GM10266 (cell line): ENCODE data around the gene KRT39.

Experiments used
- DNase-seq: peaks from one replicate; pipeline ENCODE4 v3.0.0; 2012; ENCODE audit errors: extremely low spot score
- TF ChIP-seq, protein P1 (sequence below): IDR thresholded peaks from 2 replicates; pipeline ENCODE4 v1.5.1; 2012; ENCODE audit warnings: mild to moderate bottlenecking, low read depth; ENCODE audit not compliant: control insufficient read depth, insufficient read depth; ENCODE audit errors: missing control alignments

KRT39 gene

DNA sequence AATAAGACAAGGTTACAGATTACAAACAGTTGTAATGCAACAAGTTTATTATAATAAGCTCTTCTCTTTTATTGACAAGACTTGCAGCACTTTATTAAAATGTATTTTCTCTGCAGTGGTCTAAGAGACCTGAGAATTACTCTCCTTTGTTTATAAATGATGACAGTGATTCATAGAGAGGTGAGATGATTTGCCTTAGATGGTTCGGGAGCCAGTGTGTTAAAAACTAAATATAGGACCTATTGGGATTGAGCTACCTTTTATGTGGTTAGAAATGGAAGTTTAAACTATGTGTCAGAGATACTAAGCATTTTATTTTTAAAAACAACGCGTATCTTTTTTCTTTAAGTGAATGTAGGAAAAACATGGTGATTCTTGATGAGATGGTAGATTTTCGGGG is 30.1 kb upstream of the KRT39 start:
- no peak for DNase-seq
- TF ChIP-seq, protein P1, sequence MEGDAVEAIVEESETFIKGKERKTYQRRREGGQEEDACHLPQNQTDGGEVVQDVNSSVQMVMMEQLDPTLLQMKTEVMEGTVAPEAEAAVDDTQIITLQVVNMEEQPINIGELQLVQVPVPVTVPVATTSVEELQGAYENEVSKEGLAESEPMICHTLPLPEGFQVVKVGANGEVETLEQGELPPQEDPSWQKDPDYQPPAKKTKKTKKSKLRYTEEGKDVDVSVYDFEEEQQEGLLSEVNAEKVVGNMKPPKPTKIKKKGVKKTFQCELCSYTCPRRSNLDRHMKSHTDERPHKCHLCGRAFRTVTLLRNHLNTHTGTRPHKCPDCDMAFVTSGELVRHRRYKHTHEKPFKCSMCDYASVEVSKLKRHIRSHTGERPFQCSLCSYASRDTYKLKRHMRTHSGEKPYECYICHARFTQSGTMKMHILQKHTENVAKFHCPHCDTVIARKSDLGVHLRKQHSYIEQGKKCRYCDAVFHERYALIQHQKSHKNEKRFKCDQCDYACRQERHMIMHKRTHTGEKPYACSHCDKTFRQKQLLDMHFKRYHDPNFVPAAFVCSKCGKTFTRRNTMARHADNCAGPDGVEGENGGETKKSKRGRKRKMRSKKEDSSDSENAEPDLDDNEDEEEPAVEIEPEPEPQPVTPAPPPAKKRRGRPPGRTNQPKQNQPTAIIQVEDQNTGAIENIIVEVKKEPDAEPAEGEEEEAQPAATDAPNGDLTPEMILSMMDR = no peak

DNA sequence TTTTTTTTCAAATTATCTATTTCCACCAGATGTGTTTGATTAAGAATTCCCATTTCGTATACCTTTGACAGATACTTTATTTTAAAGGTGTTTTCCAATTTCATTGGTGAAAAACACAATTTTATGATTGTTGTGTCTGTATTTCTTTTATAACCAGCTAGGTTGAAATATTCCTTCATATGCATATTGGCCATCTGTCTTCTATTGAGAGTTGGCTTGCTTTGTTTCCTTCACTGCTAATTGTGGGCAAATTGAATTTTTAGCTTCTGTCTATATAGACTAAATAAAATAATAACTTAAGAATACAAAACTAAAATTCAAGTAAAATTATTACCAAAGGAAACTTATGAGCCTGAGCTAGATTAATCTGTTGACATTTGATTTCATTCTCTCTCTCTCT is 28.4 kb upstream of the KRT39 start:
- TF ChIP-seq, protein P1 = no peak

DNA sequence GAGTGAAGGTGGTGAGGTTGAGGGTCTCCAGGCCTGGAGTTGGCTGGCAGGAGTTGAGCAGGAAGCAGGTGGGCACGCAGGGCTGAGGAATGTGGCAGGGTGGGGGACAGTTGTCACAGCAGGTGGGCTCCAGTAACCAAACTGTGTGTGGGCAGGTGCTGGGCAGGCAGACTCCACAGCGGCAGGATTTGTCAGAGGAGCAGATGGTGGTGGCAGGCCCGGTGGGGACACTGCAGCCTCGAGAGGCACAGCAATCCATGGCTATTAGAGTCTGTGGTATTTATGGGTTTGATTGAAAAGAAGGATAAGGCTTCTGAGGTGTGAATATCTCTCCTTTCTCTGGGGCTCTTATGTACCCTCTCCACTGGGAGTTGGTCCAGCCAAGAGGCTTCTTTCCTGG is 27.1 kb upstream of the KRT39 start, which contains the start of gene KRTAP3-3:
Gene KRTAP3-3 (minus strand): TSS at position 326 of the 400 bp plus-strand sequence. CDS start 67 bp downstream, at position 259.
- DNase-seq = no peak
- TF ChIP-seq, protein P1 = no peak

More for the DNA sequence above, 28.4 kb upstream of the KRT39 start:
- no peak for DNase-seq

DNA sequence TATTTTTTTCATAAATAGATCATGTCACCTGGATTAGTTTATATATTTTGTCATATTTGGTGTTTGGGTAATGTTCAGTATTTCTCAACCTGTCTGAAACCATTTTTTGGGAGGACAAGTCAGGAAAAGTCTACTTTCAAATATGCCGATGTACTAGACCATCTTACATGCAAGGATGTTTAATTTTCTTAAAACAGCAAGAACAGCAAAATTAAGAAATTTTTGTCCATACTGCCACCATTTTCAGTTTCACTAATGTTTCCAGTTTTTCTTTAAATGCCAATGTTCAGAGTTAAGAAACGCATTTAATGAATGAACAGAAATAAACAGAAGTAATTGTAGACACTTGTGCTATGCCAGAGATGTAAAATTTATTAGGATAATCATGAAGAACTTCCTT is 26.3 kb upstream of the KRT39 start:
- TF ChIP-seq, protein P1 = no peak
- no peak for DNase-seq

DNA sequence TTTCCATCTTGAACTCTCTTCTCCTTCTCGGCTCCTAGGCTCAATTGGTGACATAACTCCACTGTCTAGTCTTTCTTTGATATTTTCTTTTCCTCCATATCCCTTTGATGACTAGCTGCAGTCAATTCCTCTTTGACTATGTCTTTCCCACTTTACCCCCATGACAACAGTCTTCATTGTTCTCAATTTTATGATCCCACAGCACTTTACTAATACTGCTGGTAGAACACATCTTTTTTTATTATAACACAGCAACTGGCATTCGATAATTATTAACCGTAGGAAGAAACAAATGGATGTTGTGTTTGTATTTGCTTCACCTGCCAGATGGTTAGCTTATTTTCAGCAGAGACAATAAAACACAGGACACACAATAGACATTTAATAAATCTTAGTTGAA is 25.9 kb upstream of the KRT39 start:
- TF ChIP-seq, protein P1 = no peak
- no peak for DNase-seq

DNA sequence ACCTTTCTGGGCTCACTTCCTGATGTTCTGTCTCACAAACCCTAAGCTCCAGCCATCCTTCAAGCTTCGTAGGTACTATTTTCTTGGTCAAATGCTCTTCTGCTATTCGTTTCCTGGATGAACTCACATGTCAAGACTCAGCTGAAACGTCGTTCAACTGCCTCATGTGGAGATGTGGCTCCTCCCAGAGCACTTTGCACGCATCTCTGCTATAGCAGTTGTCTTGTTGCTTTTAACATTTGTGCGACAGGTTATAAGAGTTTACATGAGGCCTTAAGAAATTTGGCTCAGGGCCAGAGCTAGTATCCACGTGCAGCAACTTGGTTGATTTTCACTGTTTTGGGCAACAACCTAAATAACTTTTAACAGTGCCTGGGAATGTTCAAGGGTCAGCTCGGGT is 20.2 kb upstream of the KRT39 start:
- TF ChIP-seq, protein P1 = no peak
- DNase-seq = no peak

DNA sequence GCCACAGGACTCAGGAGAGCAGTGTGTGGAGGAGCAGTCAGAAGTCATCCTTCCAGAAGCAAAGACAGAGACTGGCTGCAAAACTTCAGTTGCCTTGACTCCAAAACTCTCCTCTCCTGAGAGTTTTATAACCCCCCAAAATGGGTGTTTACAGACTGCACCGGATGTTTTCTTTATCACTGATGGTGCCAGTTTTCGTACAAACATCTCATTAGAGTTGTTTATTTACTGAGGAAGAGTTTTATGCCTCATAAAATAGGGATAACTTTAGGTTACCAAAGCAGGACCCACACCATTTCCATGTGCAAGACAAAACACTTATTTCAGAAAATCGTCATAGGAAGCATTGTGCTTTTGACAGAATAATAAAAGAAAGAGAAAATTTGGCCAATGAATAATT is 17.5 kb upstream of the KRT39 start, which contains the start of gene KRT40:
Gene KRT40 (minus strand): TSS at position 101 of the 400 bp plus-strand sequence. CDS start 53 bp downstream, at position 48.
- TF ChIP-seq, protein P1 = no peak
- DNase-seq = no peak
